Neural cell (in vitro differentiated cells): ENCODE measurements around the gene TPSB2. TPM values are rescaled to one million over a fixed set of nuclear protein-coding genes. Genes with fewer than 3 reads are reported as not detected.

ENCODE experiments used
- H2AFZ ChIP-seq: fragments of 200-600, 300-800 bp; sonication (generic), shearing (Covaris generic); 2 replicates; pipeline ENCODE4 v1.6.0; 2014; ENCODE audit warnings: low read depth, mild to moderate bottlenecking, antibody characterized with exemption, low read length, moderate library complexity
- H3F3A ChIP-seq: fragments of 200-600 bp; shearing (Covaris generic); 2 replicates; pipeline ENCODE4 v1.6.1; 2016; ENCODE audit warnings: mild to moderate bottlenecking, moderate library complexity, mixed read lengths, antibody characterized with exemption, low read length; ENCODE audit not compliant: insufficient read depth, poor library complexity, severe bottlenecking
- H3K27ac ChIP-seq: fragments of 200-600, 300-800 bp; sonication (generic), shearing (Covaris generic); 2 replicates; pipeline ENCODE4 v1.5.1; 2014; ENCODE audit warnings: mild to moderate bottlenecking, low read length, moderate library complexity
- H3K27me3 ChIP-seq: fragments of 300-800, 200-600 bp; sonication (generic), shearing (Covaris generic); 2 replicates; pipeline ENCODE4 v1.6.0; 2014; ENCODE audit warnings: mild to moderate bottlenecking, low read depth, low read length, moderate library complexity; ENCODE audit not compliant: insufficient read depth
- H3K36me3 ChIP-seq: fragments of 300-800, 200-600 bp; sonication (generic), shearing (Covaris generic); 2 replicates; pipeline ENCODE4 v1.5.1; 2014; ENCODE audit warnings: mild to moderate bottlenecking, antibody characterized with exemption, low read length, moderate library complexity; ENCODE audit not compliant: insufficient read depth
- H3K4me2 ChIP-seq: fragments of 300-800, 200-600 bp; sonication (generic), shearing (Covaris generic); 2 replicates; pipeline ENCODE4 v1.6.0; 2014; ENCODE audit warnings: mild to moderate bottlenecking, low read length
- H3K4me3 ChIP-seq: fragments of 300-800, 200-600 bp; sonication (generic), shearing (Covaris generic); 2 replicates; pipeline ENCODE4 v1.5.1; 2014; ENCODE audit warnings: mild to moderate bottlenecking, low read length, moderate library complexity
- H3K79me2 ChIP-seq: fragments of 200-600 bp; shearing (Covaris generic); replicated peaks from 2 replicates; pipeline ENCODE4 v1.6.0; 2014; ENCODE audit warnings: mild to moderate bottlenecking, low read length, moderate library complexity; ENCODE audit not compliant: insufficient read depth
- H3K9ac ChIP-seq: fragments of 300-800, 200-600 bp; sonication (generic), shearing (Covaris generic); 2 replicates; pipeline ENCODE4 v1.6.1; 2016; ENCODE audit warnings: mild to moderate bottlenecking, low read length, mixed read lengths
- H3K9me2 ChIP-seq: fragments of 200-600 bp; shearing (Covaris generic); 2 replicates; pipeline ENCODE4 v1.6.1; 2016; ENCODE audit warnings: mild to moderate bottlenecking, low read length, mixed read lengths; ENCODE audit not compliant: insufficient read depth
- H3K9me3 ChIP-seq: fragments of 200-600, 300-800 bp; sonication (generic), shearing (Covaris generic); 2 replicates; pipeline ENCODE4 v1.6.1; 2016; ENCODE audit warnings: mild to moderate bottlenecking, mixed run types, low read length, moderate library complexity, mixed read lengths
- H4K20me1 ChIP-seq: fragments of 200-600 bp; shearing (Covaris generic); 2 replicates; pipeline ENCODE4 v1.6.1; 2016; ENCODE audit warnings: mild to moderate bottlenecking, mixed run types; ENCODE audit not compliant: insufficient read depth
- EP300 ChIP-seq: fragments of 450-650 bp; conservative IDR thresholded peaks from 2 replicates; pipeline ENCODE4 v1.6.1; 2014; ENCODE audit warnings: antibody characterized with exemption, mild to moderate bottlenecking, moderate library complexity; ENCODE audit not compliant: poor library complexity, severe bottlenecking
- MXI1 ChIP-seq: fragments of 450-650 bp; conservative IDR thresholded peaks from 2 replicates; pipeline ENCODE4 v1.6.1; 2014; ENCODE audit warnings: antibody characterized with exemption, mild to moderate bottlenecking; ENCODE audit not compliant: poor library complexity, severe bottlenecking
- POLR2AphosphoS5 ChIP-seq: IDR thresholded peaks from 2 replicates; pipeline ENCODE4 v1.6.1; 2012
- RAD21 ChIP-seq: fragments of 450-650 bp; conservative IDR thresholded peaks from 2 replicates; pipeline ENCODE4 v1.6.1; 2014; ENCODE audit warnings: antibody characterized with exemption, mild to moderate bottlenecking, moderate library complexity
- REST ChIP-seq: IDR thresholded peaks from 2 replicates; pipeline ENCODE4 v1.6.1; 2012; ENCODE audit warnings: borderline replicate concordance
- SMC3 ChIP-seq: fragments of 450-650 bp; conservative IDR thresholded peaks from 2 replicates; pipeline ENCODE4 v1.6.1; 2014; ENCODE audit warnings: antibody characterized with exemption, mild to moderate bottlenecking, moderate library complexity; ENCODE audit not compliant: poor library complexity
- TAF1 ChIP-seq: IDR thresholded peaks from 2 replicates; pipeline ENCODE4 v1.6.1; 2012; ENCODE audit warnings: low read depth
- polyA plus RNA-seq: library from polyadenylated mRNA; depleted of rRNA; stranded (reverse); fragments of >200 nt; gene quantifications from 2 replicates; pipeline ENCODE4 v1.2.3, GENCODE V29; 2014
- TF ChIP-seq, protein P1 (sequence below): fragments of 450-650 bp; IDR thresholded peaks from 2 replicates; pipeline ENCODE4 v1.5.1; 2014; ENCODE audit warnings: antibody characterized with exemption, mild to moderate bottlenecking, moderate library complexity; ENCODE audit not compliant: poor library complexity, severe bottlenecking

The TPSB2 gene
- polyA plus RNA-seq, 1 donor from 2014 or later, result not detected

- H3K4me2 ChIP-seq, result no peak overlapping the region
- no peaks in the 10 kb centered on the region for H3K9me3 ChIP-seq
- no peaks in the 10 kb centered on the region for H3F3A ChIP-seq
- no peaks in the 10 kb centered on the region for H3K36me3 ChIP-seq
- H2AFZ ChIP-seq, result no peak overlapping the region
- no peaks in the 10 kb centered on the region for H4K20me1 ChIP-seq
- no peak overlapping the region for H3K9ac ChIP-seq
- H3K27me3 ChIP-seq, result peaks cover 14% of the 10 kb centered on the region
- no peaks in the 10 kb centered on the region for H3K79me2 ChIP-seq
- TF ChIP-seq RAD21, result no peak
- no peak for TF ChIP-seq POLR2AphosphoS5
- TF ChIP-seq TAF1, result no peak
- TF ChIP-seq, protein P1, sequence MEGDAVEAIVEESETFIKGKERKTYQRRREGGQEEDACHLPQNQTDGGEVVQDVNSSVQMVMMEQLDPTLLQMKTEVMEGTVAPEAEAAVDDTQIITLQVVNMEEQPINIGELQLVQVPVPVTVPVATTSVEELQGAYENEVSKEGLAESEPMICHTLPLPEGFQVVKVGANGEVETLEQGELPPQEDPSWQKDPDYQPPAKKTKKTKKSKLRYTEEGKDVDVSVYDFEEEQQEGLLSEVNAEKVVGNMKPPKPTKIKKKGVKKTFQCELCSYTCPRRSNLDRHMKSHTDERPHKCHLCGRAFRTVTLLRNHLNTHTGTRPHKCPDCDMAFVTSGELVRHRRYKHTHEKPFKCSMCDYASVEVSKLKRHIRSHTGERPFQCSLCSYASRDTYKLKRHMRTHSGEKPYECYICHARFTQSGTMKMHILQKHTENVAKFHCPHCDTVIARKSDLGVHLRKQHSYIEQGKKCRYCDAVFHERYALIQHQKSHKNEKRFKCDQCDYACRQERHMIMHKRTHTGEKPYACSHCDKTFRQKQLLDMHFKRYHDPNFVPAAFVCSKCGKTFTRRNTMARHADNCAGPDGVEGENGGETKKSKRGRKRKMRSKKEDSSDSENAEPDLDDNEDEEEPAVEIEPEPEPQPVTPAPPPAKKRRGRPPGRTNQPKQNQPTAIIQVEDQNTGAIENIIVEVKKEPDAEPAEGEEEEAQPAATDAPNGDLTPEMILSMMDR, result no peak
- no peak for TF ChIP-seq SMC3
- no peak overlapping the region for H3K27ac ChIP-seq
- H3K4me3 ChIP-seq, result no peak overlapping the region
- H3K9me2 ChIP-seq, result no peaks in the 10 kb centered on the region
Observed at GRCh38 chr16:1263591-1264344, 33.8 kb upstream of the TPSB2 start.

- H3K36me3 ChIP-seq, result no peaks in the 10 kb centered on the region
- H3K27me3 ChIP-seq, result peaks cover 15% of the 10 kb centered on the region
Observed at GRCh38 chr16:1262846-1263221, 32.9 kb upstream of the TPSB2 start.

GRCh38 chr16:1262210-1262845 is 32.3 kb upstream of the TPSB2 start:
- no peak for TF ChIP-seq REST
- TF ChIP-seq POLR2AphosphoS5, result no peak
- TF ChIP-seq RAD21, result no peak
- TF ChIP-seq, protein P1, result no peak
- TF ChIP-seq MXI1, result no peak
- no peak for TF ChIP-seq TAF1
- no peaks in the 10 kb centered on the region for H3K36me3 ChIP-seq
- H3K9ac ChIP-seq, result no peak overlapping the region
- H3K4me3 ChIP-seq, result no peak overlapping the region
- H3F3A ChIP-seq, result no peaks in the 10 kb centered on the region
- H3K9me3 ChIP-seq, result no peaks in the 10 kb centered on the region
- no peak overlapping the region for H3K27ac ChIP-seq
- peaks cover 15% of the 10 kb centered on the region for H3K27me3 ChIP-seq
- H3K4me2 ChIP-seq, result no peak overlapping the region
- no peaks in the 10 kb centered on the region for H3K79me2 ChIP-seq
- H2AFZ ChIP-seq, result no peak overlapping the region
- no peaks in the 10 kb centered on the region for H3K9me2 ChIP-seq
- H4K20me1 ChIP-seq, result no peaks in the 10 kb centered on the region

More at GRCh38 chr16:1262846-1263221, 32.9 kb upstream of the TPSB2 start:
- no peaks in the 10 kb centered on the region for H3F3A ChIP-seq
- no peak overlapping the region for H2AFZ ChIP-seq
- no peaks in the 10 kb centered on the region for H3K9me2 ChIP-seq
- H3K4me3 ChIP-seq, result no peak overlapping the region
- H3K9ac ChIP-seq, result no peak overlapping the region
- H3K79me2 ChIP-seq, result no peaks in the 10 kb centered on the region
- H3K27ac ChIP-seq, result no peak overlapping the region
- TF ChIP-seq MXI1, result no peak
- TF ChIP-seq, protein P1, result no peak
- no peak for TF ChIP-seq RAD21
- TF ChIP-seq EP300, result no peak
- no peaks in the 10 kb centered on the region for H4K20me1 ChIP-seq
- H3K9me3 ChIP-seq, result no peaks in the 10 kb centered on the region
- no peak overlapping the region for H3K4me2 ChIP-seq
